ENCODE results near the gene CNST. TPM values are rescaled to one million over a fixed set of nuclear protein-coding genes. Genes with fewer than 3 reads are reported as not detected.

Gene CNST
- total RNA-seq, 120 experiments from 2014 or later: 23.5 to 69.8 (median 45.5) TPM

Other genes with a start within 250 kb of the CNST start
- 10 to 100 TPM; 28.0 to 78.9 (median 48.0) TPM for gene SMYD3, start 59.2 kb upstream of the CNST start, total RNA-seq
- 10 to 100 TPM in 2 of 120 experiments, 1 to 10 TPM in 118; 3.5 to 11.0 (median 7.7) TPM for gene TFB2M, start 195 bp upstream of the CNST start, total RNA-seq
- 10 to 100 TPM; 25.8 to 69.7 (median 46.0) TPM for gene SCCPDH, start 158.0 kb downstream of the CNST start, total RNA-seq